Measurements from ENCODE around the gene VAX1.
"Not testable (repeated sequence)": the region's sequence is repeated elsewhere in the genome, so short reads cannot be mapped to it uniquely, and the experiment has no call there.

VAX1 gene

DNA sequence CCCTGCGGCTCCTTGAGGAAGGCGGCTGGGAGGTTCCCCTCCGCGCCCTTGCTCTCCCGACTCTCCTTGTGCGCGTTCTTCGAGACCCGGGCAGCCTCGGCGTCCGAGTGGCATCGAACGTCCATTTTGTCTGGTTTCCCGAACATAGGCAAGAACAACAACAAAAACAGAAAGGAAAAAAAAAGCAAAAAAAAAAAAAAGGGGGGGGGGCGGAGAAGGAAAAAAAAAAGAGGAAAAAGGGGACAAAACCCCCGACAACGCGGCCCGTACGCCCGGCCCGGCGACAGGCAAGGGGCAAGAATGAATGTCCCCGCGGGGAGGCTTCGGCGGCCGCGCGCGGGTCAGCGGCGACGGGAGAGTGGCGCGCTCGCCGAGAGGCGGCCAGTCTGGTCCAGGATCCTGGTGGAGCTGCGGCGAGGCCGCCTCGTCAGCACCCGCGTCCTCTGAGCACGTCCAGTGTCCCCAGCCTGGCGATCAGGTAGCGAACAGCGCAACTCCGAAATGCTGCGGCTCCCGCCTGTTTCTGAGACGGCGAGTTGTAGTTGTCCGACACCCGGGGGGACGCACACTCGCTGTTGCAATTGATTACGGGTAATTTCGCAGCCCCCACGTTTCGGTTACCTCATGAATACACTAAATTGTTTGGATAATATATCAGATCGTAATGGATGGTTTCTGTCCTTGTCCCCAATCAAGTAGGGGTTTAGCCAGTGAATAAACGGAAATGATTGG, at the start of gene VAX1:
Gene VAX1, minus strand, starts transcription at position 360 of the 732 bp plus-strand sequence. Its CDS starts 214 bp downstream, at position 146.
- DNase-seq (ENCODE audit: low read depth): no peak

GRCh38 chr10:117186832-117187615, 49.0 kb upstream of the VAX1 start:
- DNase-seq (ENCODE audit: low read depth): no peak

DNA sequence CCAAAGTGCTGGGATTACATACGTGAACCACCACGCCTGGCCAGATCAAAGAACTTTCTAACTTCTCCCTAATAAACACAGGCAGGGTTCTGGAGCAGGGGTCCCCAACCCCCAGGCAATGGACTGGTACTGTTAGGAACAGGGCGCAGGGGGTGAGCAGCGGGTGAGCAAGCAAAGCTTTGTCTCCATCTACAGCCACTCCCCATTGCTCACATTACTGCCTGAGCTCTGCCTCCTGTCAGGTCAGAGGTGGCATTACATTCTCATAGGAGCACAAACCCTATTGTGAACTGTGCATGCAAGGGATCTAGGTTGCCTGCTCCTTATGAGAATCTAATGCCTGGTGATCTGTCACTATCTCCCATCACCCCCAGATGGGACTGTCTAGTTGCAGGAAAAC, 47.7 kb upstream of the VAX1 start:
- DNase-seq (ENCODE audit: low read depth): not testable (repeated sequence)

GRCh38 chr10:117184821-117185220, 46.8 kb upstream of the VAX1 start:
- DNase-seq (ENCODE audit: low read depth): no peak

- no peak for DNase-seq (ENCODE audit: low read depth)
Observed at GRCh38 chr10:117184296-117184695, 46.2 kb upstream of the VAX1 start.

DNA sequence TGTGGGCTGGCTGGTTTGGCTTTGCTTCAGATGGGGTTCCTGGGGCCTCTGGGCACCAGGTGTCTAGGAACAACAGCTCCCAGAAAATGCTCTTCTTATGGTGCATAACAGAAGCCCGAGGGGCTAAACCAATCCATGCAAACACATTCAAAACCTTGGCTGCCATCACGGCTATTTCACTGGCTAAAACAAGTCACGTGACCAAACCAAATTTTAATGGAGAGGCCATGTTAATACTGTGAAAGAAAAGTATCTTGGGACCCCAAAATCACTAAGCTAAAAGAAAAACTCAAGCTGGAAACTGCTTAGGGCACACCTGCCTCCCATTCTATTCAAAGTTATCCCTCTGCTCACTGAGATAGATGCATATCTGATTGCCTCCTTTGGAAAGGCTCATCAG, 40.1 kb upstream of the VAX1 start:
- no peak for DNase-seq (ENCODE audit: low read depth)

DNA sequence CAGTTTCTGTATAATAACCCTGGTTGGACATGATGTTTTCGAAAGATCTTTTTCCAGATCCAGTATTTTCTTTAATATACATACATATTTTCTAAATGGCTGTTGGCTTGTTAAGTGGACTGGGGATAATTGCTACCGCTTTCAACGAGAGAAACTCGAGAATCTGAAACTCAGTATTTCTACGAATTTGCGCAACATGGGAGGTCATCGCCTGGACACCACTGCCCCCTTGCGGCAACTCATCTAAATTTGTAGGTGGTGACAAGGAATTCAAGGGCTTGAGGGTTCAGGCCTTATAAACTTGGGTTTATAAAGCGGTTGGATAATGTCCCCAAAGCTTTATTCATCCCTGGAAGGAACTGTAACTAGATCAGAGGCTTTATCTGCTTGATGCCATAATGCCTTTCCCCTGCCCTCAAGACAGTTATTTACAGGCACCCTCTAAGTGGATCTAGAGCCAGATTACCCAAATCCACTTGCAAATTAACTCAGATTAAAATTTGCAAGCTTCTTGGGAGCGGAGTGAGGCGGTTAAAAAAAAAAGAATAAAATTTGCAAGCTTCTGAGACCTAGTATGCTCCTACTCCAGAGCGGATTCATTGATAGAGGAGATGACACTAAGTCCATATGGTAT, 37.9 kb upstream of the VAX1 start:
- DNase-seq (ENCODE audit: low read depth): peak; percentile 64

DNA sequence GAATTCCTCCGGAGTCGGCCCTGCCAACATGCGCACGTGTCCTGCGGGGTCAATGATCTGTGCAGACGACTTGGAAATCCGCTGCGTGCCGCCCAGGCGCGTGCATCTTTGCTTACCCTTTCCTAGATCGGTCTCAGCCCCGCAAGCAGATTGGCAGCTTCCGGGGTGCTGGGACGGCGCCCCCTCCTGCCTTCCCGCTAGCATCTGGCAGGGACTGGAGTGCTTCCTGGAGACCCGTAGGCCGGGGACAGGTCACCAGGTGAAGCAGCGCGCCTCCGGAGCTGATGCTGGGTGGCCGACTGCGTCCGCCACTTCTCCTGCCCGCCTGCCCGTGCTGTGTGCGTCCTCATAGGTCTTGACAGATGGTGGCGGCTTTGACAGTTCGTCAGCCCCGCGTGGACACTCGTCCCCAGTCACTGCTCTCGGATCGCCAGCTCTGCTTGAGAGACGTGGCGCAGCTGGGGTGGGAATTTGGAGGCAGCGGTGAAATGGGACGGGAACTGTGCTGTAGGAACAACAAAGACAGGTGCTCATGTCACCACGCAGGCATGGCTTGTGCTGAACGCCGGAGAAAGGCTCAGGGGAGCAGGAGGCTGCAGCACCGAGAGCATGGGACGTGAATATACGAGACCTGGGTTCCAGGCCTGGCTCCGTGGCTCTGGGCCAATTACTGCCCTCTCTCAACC, 37.3 kb upstream of the VAX1 start:
- no peak for DNase-seq (ENCODE audit: low read depth)

- peak; percentile 84 for DNase-seq (ENCODE audit: low read depth)
Observed at GRCh38 chr10:117174439-117175214, 36.6 kb upstream of the VAX1 start.

DNA sequence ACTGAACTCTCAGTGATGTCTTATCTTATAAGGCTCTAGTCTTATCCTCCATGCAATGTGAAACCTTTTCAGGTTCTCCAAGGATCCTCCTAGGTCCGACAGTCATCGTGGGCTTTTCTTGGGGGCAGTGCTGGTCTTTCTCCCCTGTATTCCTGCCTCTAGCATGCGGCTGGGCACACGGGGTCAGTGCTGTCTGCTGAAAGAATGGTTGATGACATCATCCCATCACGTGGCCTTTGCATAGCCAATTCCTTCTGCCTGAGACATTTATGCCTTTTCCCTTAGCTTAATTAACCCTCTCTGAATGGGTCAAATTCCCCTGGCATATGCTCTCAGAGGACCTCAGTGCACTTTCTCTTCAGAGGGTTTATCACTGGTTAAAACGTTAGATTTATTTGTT, 32.2 kb upstream of the VAX1 start:
- DNase-seq (ENCODE audit: low read depth): no peak

DNA sequence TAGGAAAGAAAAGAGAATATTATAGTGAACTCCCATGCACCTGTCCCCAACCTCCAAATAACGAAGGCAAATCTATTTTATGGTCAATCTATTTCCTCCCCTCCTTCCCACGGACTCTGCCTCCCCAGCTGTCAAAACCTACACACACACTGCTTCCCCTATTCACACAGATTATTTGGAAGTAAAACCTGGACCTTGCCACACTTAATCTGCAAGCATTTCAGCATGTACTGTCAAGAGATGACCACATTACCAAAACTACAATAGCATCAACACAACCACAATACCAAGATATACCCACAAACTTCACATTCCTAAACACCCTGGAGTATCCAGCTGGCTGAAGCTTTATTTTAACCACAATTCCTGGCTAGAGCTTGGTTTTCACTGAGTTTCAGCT, 31.4 kb upstream of the VAX1 start:
- no peak for DNase-seq (ENCODE audit: low read depth)

DNA sequence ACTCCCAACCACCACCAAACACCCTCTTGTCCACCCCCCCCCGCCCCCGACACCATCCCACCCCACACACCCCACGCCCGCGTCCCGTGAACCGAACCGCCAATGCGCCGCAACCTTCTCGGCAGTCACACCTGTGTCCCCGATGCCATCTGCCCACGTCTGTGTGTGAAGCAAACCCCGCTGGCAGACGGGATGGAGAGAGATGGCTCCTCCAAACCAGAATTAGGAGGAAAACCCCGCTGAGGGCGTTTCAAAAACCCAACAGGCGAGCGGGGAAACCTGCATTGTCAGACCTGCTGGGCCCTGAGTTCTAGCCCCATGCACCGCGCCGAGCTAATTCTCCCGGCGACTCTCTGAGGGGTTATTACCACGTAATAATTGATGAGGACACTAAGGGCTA, 30.7 kb upstream of the VAX1 start:
- no peak for DNase-seq (ENCODE audit: low read depth)

DNA sequence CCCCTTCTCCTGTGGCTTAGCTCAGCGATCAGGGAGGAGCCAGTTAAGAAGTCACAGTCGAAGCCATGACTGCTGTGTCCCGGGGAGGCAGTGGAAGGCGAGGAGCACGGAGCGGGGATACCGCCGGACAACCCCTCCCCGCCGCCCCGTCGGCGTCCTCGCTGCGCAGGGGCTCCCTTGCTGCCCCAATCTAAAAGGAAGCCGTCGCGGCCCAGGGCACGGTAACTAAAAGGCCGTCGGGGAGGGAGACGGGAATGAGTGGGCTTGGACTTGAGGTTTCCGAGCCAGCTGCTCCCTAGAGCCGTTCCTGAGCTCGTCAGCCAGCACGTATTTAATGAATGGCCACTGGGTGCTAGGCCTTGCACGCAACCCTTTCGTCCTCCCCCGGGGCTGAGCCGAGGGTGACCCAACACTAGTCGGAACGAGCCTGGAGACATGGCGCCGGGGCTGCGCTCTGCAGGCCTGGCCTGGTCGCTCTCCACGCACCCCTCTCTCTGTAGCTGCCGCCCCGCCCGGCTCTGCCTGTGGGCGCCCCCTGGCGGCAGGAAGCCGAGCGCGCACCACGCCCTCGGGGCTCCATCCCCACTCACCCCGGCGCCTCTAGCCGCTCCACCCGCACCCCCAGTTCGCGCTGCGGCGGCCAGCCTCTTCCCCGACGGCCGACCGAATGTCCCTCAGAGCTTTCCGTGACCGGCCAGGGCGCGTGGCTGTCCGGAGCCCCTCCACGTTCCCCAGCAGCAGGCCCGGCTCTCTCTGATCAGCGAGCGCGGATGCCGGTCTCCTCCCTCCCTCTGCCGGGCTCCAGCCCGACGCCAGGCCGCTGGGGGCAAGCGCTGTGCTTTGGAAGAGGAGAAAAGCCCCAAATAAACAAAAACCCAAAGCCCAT, 30.0 kb upstream of the VAX1 start:
- peak; percentile 59 for DNase-seq (ENCODE audit: low read depth)

DNA sequence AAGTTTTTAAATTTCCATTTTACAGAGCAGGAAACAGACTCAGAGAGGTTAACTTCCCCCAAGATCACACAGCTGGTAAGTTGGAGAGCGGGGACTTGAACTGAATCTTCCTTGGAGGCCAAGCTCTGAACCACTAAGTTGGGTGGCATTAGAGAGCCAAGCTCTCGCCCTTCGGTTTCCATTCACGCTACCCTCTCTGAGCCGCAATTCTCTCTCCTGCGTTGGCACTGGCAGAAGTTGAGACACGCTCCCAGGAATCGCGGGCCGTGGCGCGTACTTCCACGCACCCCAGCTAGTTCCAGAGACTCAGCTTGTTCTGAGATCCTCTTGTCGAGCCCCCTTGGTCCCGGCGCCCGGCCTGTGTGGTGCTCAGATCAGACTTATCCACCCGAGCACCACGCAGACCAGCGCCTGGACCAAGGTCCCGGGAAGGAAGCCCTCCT, 29.3 kb upstream of the VAX1 start:
- DNase-seq (ENCODE audit: low read depth): no peak

- no peak for DNase-seq (ENCODE audit: low read depth)
Observed at GRCh38 chr10:117166418-117167345, 28.6 kb upstream of the VAX1 start.

DNA sequence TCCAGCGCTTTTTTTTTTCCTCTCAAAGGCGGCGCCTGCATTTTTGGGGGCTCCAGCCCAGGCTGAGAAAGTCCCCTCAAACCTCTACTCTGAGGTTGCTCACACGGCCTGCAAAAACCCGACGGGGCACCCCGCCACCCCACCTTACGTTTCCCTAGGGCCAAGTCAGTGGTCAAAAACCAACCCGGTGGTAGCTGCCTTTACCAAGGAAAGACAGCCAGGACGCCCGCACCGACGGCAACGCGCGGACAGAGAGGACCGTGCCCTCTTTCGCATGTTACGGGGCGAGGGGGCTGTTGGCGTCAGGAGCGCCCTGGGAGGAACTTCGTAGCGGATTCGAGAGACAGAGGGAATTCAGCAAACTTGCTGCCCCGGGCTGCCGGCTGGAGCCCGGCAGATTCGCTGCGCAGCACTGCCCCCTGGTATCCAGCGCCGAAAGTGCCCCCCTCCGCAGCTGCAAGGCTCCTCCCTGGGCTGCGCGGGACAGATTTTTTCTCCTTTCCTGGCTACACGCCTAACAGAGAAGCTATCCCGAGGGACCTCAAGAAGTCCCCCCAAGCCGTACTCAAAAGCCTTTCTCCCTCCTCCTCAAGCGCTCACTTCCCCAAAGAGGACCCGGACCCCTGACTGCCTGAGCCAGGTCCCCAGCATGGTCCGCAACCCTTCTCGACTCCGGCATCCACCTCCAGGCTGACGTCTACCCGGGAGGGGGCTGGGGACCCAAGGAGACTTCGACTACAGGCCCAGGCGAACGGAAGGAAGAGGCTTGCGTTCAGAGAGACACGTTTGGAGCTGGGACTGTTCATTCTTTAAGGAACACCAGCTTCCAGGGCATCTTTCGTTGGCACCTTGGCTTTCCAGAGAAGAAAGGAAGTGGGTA, 27.7 kb upstream of the VAX1 start:
- DNase-seq (ENCODE audit: low read depth): no peak

GRCh38 chr10:117164592-117165537, 26.8 kb upstream of the VAX1 start:
- no peak for DNase-seq (ENCODE audit: low read depth)
